Coronary artery (tissue), 2 donors: Measurements from ENCODE around the gene ATRN.

Source experiments
- DNase-seq: peaks from one replicate; pipeline ENCODE4 v3.0.0-alpha.2; 2017; ENCODE audit warnings: low spot score
- H3K27ac ChIP-seq, 2 donors: fragments of 200-600 bp; sonication (generic); one replicate each; pipeline ENCODE4 v1.5.1; 2016 to 2019
- H3K4me3 ChIP-seq: fragments of 200-600 bp; sonication (generic); 2 replicates; pipeline ENCODE4 v1.5.1; 2016; ENCODE audit warnings: mild to moderate bottlenecking, moderate library complexity
- CTCF ChIP-seq: fragments of 200-600 bp; sonication (generic); IDR thresholded peaks from one replicate; pipeline ENCODE4 v1.5.1; 2019; ENCODE audit warnings: antibody characterized with exemption

The ATRN gene

GRCh38 chr20:3563548-3564177 lies 92.8 kb downstream of the ATRN start:
- Histone ChIP-seq H3K27ac (no peak overlapping the region), H3K4me3 (no peak overlapping the region)
- DNase-seq = no peak
- no peak for TF ChIP-seq CTCF

GRCh38 chr20:3565851-3566250 lies 95.0 kb downstream of the ATRN start:
- Histone ChIP-seq H3K4me3 (no peak overlapping the region), H3K27ac (no peak overlapping the region)
- DNase-seq = no peak
- no peak for TF ChIP-seq CTCF

- TF ChIP-seq CTCF = no peak
- Histone ChIP-seq H3K27ac (no peak overlapping the region), H3K4me3 (no peak overlapping the region)
- no peak for DNase-seq
These were observed 101.3 kb downstream of the ATRN start for GRCh38 chr20:3572151-3572550.

- no peak for TF ChIP-seq CTCF
- no peak for DNase-seq
- no peak overlapping the region for H3K27ac ChIP-seq
- no peak overlapping the region for H3K4me3 ChIP-seq
These were observed 105.5 kb downstream of the ATRN start for GRCh38 chr20:3576363-3576762.

GRCh38 chr20:3577366-3577765 lies 106.5 kb downstream of the ATRN start:
- no peak overlapping the region for H3K27ac ChIP-seq
- no peak for TF ChIP-seq CTCF
- no peak for DNase-seq
- no peak overlapping the region for H3K4me3 ChIP-seq

GRCh38 chr20:3580412-3580811 lies 109.6 kb downstream of the ATRN start:
- no peak for DNase-seq

More at GRCh38 chr20:3580412-3580811, 109.6 kb downstream of the ATRN start:
- TF ChIP-seq CTCF = no peak
- H3K4me3 ChIP-seq = no peak overlapping the region
- H3K27ac ChIP-seq = no peak overlapping the region
